Astrocyte of the spinal cord (primary cell): Measurements from ENCODE around the gene OPRL1.
"Not testable (repeated sequence)": the region's sequence is repeated elsewhere in the genome, so short reads cannot be mapped to it uniquely, and the experiment has no call there.

ENCODE experiments used
- DNase-seq: peaks from one replicate; pipeline ENCODE4 v3.0.0; 2011; ENCODE audit warnings: low read depth, low spot score
- H3K4me3 ChIP-seq: 2 replicates; pipeline ENCODE4 v1.5.1; 2011; ENCODE audit warnings: low read depth, mild to moderate bottlenecking, low read length, moderate library complexity
- in situ Hi-C: cut with HindIII; loops from 2 replicates; pipeline ENCODE4 v1.10.0; 2017; ENCODE audit warnings: low sequenced_read_pairs
- TF ChIP-seq, protein P1 (sequence below): IDR thresholded peaks from 2 replicates; pipeline ENCODE4 v1.5.1; 2012; ENCODE audit warnings: low read depth, mild to moderate bottlenecking, low read length, inconsistent platforms

OPRL1 gene

DNA sequence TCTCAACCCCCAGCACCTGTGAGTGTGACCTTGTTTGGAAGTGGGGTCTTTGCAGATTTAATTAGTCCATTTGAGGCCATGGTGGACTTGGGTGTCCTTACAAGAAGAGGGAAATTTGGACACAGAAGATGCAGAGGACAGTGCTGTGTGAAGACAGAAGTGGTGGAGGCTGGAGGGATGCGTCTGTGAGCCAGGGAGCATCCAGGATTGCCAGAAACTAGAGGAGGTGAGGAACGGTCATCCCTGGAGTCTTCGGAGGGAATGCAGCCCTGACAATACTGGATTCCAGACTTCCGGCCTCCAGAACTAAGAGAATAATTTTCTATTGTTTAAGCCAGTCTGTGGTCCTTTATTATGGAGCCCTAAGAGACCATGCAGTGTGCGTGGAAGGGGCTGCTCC, 50.4 kb downstream of the OPRL1 start:
- TF ChIP-seq, protein P1, sequence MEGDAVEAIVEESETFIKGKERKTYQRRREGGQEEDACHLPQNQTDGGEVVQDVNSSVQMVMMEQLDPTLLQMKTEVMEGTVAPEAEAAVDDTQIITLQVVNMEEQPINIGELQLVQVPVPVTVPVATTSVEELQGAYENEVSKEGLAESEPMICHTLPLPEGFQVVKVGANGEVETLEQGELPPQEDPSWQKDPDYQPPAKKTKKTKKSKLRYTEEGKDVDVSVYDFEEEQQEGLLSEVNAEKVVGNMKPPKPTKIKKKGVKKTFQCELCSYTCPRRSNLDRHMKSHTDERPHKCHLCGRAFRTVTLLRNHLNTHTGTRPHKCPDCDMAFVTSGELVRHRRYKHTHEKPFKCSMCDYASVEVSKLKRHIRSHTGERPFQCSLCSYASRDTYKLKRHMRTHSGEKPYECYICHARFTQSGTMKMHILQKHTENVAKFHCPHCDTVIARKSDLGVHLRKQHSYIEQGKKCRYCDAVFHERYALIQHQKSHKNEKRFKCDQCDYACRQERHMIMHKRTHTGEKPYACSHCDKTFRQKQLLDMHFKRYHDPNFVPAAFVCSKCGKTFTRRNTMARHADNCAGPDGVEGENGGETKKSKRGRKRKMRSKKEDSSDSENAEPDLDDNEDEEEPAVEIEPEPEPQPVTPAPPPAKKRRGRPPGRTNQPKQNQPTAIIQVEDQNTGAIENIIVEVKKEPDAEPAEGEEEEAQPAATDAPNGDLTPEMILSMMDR: no peak
- H3K4me3 ChIP-seq: no peak overlapping the region
- in situ Hi-C loops: no loop called here
- no peak for DNase-seq

DNA sequence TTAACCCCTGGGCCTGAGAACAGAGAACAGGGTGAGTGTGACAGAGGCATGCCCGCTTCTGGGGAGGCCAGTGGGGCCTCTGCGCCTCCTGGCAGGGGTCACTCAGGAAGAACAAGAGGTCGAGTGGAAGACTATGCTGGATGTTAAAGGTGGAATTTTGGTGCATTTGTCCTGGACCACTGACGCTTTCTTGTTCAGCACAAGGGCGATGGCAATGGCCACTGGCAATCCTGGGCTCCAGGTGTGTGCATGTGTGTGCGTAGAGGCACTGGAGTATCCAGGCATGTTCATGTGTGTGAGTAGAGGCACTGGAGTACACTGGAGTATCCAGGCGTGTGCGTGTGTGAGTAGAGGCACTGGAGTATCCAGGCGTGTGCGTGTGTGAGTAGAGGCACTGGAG, 51.0 kb downstream of the OPRL1 start:
- no peak for DNase-seq
- in situ Hi-C loops: no loop called here
- TF ChIP-seq, protein P1: no peak
- H3K4me3 ChIP-seq: no peak overlapping the region

DNA sequence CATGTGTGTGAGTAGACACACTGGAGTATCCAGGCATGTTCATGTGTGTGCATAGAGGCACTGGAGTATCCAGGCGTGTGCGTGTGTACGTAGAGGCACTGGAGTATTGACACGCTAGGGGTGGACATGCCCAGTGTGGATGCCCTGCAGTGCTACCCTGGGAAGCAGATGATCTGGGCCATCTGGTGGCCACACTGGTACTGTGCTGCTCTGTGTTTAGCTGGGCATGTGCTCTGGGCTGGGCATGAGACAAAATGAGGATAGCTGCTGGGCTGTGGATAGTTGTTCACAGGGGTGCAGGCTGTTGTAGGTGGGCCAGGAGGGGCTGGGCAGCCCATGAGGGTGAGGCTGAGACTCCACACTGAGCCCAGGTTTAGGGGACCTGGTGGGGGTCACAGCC, 51.5 kb downstream of the OPRL1 start:
- in situ Hi-C loops: no loop called here
- DNase-seq: no peak
- TF ChIP-seq, protein P1: peak; percentile 37
- H3K4me3 ChIP-seq: no peak overlapping the region

- in situ Hi-C loops: no loop called here
- DNase-seq: no peak
Observed at GRCh38 chr20:64133951-64134407, 54.1 kb downstream of the OPRL1 start.

DNA sequence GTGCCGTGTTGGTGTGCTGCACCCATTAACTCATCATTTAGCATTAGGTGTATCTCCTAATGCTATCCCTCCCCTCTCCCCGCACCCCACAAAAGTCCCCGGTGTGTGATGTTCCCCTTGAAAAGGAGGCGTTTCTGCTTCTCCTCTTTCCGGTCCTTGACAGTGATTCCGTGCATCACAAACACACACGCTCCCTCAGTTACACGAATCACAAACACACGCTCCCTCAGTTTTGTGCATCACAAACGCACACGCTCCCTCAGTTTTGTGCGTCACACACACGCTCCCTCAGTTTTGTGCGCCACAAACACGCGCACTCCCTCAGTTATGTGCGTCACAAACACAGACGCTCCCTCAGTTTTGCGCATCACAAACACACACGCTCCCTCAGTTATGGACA, 54.9 kb downstream of the OPRL1 start:
- H3K4me3 ChIP-seq, in situ Hi-C loops, DNase-seq: not testable (repeated sequence)

More at GRCh38 chr20:64133951-64134407, 54.1 kb downstream of the OPRL1 start:
- no peak overlapping the region for H3K4me3 ChIP-seq
- TF ChIP-seq, protein P1: peak; percentile 12

DNA sequence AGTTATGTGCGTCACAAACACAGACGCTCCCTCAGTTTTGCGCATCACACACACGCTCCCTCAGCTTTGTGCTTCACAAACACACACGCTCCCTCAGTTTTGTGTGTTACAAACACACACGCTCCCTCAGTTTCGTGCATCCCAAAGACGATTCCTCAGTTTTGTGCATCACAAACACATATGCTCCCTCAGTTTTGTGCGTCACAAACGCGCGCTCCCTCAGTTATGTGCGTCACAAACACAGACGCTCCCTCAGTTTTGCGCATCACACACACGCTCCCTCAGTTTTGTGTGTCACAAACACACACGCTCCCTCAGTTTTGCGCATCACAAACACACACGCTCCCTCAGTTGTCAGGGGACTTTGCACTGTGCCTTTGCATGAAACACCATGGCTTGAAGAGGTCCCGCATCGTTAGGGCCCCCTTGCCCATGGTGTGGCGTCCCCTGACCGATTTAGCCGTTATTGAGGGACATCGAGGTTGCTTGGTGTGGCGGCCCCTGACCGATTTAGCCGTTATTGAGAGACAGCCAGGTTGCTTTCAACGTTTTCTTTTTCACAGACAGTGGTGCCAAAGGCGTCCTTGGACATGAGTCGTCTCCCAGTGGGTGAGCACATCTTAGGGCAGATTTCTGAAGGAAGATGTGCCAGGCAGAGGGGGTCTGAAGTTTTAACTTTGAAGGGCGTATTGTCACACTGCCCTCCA, 56.3 kb downstream of the OPRL1 start:
- TF ChIP-seq, protein P1: no peak
- in situ Hi-C loops: no loop called here

GRCh38 chr20:64137598-64138031, 57.7 kb downstream of the OPRL1 start:
- no peak overlapping the region for H3K4me3 ChIP-seq
- in situ Hi-C loops: no loop called here
- TF ChIP-seq, protein P1: no peak
- DNase-seq: no peak

More for the DNA sequence above, 56.3 kb downstream of the OPRL1 start:
- H3K4me3 ChIP-seq: no peak overlapping the region
- no peak for DNase-seq
